COR-L47 (cell line): Measurements from ENCODE around the gene DNAJC7.

ENCODE experiments used
- DNase-seq: peaks from one replicate; lab custom pipeline; 2025; lab: John Stamatoyannopoulos, UW

DNAJC7 gene

DNA sequence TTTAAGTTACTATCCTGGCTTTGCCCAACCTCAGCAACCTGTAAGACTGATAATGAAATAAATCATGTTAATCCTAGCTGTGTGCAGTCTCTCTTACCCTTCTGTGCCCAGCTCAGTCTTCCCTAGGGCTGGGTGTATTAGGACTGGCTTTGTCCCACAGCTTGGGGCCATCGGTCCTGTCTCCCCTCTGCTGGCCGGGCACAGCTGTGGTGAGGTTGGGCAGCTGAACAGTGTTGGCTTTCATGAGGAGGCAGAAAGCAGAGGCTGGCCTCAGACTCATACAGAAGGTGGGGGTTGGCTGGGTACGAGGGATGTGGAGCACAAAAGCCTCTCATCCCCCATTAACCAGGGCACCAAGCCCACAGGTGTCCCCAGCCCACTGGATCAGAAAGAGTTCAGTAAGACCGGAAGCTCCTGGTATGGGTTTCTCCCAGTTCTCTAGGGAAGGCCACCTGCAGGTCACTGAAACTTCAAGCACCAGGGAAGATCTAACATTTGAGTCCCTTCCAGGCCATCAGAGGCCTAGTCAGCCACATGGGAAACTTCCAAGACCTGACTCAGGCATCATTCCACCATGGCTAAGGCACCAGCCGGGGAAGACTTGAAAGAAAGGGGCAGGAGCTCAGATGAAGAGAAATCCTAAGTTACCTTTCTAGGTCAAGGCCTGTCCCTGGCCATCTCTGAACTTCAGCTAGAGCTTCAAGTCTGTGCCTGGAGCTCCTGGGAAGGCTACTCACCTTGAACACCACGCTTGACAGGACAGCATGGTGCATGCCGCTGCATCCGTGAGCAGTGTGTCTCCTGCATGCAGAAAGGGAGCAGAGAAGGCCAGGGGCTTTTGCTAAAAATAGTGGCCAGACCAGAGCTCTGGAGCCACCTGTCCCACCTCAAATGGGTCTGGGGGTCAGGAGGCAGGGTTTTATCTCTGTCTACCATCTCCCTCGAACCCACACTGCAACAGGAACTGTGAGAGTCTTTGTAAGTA is 41.8 kb downstream of the DNAJC7 start:
- no peak for DNase-seq

DNA sequence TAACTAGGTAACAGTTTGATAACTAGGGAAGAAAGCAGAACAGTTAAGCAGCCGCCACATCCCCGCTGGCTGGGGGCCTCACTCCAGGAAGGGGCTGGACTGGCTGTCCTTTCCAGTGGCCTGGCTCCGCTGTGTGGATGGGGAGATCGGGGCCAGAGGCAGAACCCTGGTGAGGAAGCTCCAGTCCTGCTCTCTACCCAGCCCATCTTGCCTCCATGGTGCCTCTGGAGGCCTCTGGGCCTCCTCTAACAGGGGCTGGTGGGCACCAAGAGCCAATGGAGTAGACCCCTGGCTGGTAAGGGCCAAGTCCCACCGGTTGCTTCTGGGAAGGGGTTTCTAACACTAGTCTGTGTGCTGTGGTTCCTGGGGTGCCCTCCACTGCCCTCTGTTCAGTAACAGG is 42.6 kb downstream of the DNAJC7 start:
- no peak for DNase-seq

DNA sequence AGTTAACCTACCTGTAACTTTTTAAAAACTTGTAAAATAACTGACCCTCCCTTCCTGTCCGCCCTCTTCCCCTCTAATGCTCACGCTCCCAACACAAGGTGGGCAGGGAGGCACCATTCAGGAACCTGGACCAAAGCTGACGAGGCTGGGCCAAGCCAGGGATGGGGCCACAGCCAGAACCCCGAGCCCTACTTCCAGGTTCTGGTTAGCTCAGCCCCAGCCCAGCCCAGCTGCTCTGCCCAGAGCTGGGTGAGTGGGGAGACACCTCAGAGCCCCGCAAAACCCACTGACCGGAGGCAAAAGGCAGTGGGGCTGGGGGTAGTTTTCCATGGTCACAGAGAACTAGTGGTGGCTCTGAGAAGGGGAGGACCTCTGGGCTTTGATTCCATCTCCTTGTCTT is 43.2 kb downstream of the DNAJC7 start:
- DNase-seq, result no peak

DNA sequence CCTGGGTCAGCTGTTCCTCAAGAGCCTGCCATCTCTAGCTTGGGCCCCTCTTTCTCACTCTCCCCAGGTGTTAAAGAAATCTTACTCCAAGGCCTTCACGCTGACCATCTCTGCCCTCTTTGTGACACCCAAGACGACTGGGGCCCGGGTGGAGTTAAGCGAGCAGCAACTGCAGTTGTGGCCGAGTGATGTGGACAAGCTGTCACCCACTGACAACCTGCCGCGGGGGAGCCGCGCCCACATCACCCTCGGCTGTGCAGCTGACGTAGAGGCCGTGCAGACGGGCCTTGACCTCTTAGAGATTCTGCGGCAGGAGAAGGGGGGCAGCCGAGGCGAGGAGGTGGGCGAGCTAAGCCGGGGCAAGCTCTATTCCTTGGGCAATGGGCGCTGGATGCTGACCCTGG is 43.8 kb downstream of the DNAJC7 start:
- DNase-seq, result no peak

DNA sequence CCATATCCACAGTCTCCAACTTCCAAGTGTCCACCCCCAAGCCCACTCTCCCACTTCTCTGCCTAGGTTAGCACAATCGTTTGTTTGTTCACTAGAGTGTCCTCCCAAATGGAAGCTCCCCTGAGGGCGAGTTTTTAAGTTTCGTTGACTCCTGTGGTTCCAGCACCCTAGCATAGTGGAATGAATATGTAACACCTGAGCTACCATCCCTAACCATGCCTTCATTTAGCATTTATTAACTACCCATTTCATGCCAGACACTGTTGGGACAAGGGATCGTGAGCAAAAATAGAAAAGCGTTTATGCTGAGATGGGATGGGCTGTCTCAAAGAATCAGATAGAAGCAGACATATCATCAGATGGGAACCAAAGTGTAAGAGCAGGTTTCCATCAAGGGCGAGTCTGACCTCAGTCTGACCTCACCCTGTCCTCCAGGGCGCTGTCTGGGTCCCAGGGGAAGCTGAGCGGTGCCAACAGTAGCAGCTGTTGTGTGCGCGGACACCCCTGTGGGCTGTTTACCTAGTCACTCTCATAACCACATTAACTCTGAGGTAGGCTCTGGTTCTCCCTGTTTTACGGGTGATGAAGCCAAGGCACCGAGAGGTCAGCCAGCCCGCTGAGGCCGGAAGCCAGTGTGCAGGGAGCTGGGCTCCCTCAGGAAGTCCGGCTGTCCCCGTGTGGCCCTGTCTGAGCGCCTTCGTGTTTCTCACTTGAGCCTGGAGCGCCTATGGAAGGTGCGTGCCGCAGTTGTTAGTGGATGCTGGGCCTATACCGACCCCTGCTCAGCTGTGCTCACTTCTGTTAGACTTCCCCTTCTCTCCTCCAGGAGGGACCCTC is 44.5 kb downstream of the DNAJC7 start:
- no peak for DNase-seq

DNA sequence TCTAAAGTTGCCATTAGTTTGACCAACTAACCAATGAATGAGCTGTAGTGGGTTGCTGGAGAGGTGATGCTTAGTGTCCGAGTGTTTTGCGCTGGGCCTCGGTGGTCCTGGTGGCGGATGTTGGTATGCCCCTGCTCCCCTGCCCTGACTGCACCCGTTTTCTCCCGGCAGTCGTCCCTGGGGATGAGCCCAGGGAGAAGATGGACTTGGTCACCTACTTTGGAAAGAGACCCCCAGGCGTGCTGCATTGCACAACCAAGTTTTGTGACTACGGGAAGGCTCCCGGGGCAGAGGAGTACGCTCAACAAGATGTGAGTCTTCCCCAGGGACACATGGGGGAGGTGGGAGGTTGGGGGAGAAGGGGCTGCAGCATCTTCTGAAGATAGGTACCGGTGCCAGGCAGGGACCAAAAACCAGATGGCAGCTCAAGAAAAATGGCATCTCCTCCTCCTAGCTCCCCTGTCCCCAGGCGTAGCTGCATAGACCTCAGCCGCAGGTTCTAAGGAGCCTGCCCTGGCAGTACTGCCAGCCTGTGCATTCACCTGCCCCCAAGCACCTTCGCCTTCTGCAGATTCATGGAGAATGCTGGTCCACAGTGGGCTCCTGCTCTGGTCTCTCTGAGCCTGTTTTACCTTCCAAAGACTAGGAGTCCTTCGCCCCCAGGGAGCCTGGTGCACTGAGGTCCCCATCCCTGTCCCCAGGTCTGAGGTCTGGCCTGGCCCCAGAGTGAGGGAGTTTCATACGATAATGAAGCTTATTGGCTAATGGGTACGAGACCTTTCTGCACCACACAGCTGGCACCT is 45.3 kb downstream of the DNAJC7 start:
- no peak for DNase-seq

DNA sequence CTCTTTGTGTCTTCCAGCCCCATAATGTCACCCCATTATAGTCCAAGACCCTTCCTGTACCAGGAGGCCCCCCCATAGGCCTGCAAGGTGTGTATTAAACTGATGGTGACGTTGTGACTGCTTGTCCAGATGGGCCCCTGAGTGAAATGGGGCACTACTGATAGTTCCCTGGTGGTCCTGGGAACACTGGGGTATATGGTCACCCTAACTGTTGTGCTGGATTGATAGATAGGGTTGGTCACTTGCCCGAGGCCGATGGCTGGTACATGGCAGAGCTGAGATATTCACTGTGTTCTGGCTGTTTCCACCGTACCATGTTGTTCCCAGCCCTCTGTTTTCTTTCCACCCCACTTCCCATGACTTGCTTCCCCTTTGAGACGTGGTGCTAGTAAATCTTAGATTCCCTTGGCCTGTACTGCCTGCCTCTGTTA is 46.3 kb downstream of the DNAJC7 start:
- no peak for DNase-seq

DNA sequence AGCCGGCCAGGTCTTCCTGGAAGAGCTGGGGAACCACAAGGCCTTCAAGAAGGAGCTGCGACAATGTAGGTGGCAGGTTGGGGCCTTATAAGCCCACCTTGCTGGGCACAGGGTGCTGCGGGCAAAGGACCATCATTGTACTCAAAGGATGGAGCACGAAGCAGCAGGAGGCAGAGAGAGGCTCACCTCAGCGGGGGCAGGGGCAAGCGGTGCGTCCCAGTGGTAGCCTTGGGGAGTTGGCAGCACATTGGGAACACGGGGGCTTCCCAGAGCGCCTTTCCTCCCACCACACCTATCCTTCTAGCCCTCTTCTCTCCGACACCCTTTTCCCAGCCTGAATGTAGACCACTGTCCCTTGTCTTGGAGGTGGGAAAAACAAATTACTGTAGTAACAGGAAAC is 48.6 kb downstream of the DNAJC7 start:
- no peak for DNase-seq

DNA sequence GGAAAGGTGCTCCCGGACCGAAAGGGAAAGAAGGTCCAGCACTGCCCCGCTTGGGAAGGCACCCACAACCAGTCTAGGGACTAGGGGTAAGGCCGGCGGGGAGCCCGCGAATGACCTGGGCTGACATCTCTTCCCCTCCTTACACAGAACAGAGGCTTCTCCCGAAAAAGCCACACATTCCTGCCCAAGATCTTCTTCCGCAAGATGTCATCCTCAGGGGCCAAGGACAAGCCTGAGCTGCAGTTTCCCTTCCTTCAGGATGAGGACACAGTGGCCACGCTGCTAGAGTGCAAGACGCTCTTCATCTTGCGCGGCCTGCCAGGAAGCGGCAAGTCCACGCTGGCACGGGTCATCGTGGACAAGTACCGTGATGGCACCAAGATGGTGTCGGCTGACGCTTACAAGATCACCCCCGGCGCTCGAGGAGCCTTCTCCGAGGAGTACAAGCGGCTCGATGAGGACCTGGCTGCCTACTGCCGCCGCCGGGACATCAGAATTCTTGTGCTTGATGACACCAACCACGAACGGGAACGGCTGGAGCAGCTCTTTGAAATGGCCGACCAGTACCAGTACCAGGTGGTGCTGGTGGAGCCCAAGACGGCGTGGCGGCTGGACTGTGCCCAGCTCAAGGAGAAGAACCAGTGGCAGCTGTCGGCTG is 49.2 kb downstream of the DNAJC7 start:
- no peak for DNase-seq

DNA sequence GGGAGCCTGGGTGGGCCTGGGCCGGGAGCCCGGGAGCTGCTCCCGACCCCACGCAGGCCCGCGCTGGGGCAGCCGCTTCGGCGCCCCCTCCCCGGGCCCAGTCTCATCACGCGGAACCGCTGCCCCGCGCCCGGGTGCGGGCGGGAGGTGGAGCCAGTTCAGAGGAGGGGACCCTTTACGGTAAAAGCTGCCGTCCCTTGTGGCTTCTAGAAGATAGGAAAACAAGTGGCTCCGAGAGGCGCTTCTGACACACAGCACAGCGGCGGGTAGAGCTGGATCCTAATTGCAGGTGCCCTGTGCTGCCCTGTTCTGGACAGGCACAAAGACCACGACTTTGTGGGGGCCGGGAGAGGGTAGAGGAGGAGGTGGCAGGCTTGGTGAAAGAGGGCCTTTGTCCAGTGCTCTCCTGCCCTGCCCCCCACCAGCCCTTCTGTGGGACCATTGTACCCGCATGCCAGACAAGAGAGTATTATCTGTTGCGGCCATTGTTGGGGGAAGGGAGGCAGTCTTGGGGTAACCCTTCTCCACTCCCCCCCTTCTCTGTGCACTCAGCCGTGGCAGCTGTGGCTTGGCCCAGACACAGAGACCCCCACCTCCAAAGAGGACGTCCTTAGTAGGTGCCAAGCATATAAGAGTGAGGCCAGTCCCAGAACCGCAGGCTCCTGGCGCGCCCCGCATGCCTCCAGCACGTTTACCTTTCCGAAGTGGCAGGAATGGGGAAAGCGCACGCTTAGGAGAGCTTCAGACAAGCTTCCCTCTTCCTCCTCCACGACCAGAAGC is 49.9 kb downstream of the DNAJC7 start:
- no peak for DNase-seq

DNA sequence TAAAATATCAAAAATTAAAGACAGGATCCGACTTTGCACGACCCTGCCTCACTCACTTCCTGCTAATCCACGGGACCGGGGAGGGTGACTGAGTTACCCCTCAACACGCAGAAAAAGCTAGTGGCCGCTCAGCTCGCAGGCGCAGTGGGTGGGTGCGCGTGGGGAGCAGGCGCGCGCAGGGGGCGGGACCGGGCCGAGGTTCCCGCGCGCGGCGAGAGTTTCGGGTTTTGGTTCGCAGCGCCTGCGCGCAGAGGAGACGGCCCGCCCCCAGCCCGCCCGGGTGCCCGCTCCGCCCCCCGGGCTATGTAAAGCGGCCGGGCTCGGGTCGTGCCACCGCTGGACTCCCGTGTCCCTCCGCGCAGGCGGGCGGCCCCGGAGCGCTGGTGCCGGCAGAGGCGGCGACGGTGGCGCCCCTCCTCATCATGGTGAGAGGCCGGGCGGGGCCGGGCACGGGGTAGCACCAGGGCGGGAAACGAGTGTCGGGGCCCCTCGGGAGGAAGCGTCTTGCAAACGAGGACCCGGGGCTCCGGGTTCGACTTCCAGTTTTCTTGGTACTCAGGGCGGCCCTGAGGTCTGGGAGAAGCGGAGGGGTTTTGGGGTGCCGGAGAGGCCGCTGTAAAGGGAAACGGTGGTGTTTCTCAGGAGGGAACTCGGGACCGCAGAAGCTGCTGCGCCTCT is 50.6 kb downstream of the DNAJC7 start, which contains the start of gene CNP:
Gene CNP (plus strand): TSS at position 333 of the 678 bp plus-strand sequence. CDS start 90 bp downstream, at position 423.
- peak; percentile 93 for DNase-seq

DNA sequence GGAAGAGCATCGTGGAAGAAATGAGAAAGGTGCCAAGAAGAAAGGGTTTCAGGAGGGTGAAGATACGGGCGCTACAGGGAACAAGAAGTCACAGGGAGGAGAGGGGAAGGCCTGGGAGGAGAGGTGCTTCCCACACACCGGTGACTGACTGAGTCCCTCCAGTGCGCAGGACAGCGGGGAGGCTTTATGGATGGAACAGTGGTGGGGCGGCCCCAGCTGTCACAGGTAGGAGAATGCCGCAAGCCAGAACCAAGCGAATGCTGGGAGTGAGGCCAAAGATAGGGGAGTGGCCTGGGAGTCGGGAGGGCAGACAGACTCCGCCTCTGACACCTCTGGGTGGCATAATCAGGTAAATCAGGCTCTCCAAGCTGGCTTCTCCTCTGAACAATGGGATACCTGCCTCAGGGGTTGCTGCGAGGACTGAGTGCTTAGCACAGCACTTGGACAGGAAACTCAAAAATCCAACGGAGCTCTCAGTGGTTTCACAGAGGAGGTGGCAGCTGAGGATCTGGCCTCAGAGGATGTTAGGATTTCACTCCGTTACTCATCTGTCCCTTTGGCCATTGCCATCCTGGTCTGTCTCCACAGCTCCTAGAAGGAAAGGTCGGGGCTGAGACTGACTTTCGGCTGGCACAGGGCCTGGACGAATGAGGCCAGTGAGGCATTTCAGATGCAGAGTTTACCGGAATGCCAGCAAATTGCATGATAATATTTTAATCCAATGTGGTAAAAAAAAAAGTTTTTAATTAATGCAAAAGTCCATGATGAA is 51.4 kb downstream of the DNAJC7 start:
- DNase-seq, result peak; percentile 94

DNA sequence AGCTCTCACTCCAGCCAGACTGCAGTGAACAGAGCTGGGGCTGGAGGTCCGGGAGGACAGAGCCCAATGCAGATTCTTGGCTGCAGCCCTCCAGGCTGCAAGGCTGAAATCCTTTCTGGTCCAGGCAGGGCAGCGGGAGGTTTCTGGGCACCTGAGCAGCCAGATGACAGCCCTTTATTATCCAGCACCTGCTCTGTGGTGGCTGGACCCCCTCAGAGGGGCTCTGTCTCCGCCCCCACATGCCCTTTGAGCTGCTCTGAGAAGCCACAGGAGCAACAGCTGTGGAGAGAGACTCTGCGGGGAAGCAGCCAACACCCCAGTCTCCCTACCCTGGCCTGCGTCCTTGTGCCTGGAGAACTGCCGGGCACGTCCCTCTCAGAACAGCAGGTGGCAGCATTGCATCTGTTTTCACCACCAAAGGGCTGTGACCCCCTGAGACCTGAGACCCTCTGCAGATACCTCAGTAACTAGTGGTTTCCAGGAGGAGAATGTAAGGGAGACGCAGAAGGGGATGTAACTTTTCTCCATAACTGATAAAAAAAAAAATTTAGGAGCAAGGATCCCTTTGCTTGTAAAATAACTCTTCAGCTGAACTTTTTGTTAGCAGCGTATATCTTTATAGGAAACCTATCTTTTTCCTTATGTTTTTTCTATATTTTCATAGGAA is 54.3 kb downstream of the DNAJC7 start:
- DNase-seq, result peak; percentile 87

DNA sequence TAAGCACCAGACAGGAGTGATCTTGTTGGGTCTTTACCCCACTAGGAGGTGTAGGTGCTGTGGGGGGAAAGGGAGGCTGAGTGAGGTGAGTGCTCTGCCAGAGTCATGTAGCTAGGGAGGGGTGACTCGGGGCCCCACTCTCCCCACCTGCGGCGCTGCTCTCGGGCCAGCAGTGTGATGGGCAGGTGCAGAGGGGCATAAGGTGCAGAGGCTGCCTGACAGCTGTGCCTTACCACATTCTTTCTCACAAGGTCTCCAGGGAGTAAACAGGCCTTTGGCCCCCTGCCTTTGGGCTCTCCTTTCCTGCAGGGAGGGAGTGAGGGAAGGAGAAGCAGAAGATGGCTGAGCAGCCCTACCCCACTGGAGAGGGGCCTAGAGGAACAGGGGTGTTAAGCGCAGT is 55.1 kb downstream of the DNAJC7 start:
- no peak for DNase-seq

DNA sequence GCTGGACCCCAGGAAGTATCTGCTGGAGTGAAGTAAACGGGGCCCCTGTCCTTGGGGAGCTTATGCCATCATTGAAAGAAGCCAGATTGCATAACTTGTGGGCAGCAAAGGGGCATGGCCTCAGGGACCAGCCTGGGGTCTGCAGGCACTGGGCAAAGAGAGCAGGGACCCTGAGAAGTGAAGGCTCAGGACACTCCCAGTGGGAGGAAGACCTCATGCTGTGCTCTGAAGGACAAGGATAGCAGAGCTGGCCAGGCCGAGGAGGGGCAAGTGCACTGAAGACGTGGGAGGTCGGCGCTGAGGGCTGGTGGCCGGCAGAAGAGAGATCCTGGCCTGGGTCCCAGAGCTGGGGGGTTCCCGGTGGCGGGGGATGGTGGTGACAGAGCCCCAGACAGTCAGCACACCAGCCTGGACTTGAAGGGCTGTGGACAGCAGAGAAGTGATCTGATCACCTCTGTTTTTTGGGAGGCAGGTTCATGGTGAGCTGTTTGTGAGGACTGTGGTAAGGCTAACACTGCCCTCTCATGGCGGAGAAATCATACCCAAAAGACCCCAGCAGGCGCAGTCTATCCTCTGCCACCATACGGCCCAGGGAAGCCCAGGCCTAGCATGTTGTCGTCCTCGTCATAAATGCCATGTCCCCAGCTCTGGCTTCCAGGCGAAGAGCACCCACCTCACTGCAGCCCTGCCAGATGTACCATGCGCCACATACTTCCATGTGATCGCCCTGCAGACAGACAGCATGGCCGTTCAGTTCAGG is 57.7 kb downstream of the DNAJC7 start:
- DNase-seq, result peak; percentile 14

DNA sequence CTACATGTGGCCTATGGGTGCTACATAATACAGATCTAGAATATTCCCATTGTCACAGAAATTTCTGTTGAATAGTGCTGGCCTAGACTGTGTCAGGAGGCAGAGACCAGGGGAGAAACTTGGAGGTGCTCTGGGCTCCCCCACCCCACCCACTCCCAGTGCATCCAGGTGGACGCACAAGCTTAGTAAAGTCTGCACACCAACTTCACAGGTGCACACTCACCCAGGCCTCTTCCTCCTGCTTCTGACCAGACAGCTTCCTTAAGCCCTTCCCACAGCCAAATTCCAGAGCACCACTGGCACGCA is 58.3 kb downstream of the DNAJC7 start:
- DNase-seq, result no peak

DNA sequence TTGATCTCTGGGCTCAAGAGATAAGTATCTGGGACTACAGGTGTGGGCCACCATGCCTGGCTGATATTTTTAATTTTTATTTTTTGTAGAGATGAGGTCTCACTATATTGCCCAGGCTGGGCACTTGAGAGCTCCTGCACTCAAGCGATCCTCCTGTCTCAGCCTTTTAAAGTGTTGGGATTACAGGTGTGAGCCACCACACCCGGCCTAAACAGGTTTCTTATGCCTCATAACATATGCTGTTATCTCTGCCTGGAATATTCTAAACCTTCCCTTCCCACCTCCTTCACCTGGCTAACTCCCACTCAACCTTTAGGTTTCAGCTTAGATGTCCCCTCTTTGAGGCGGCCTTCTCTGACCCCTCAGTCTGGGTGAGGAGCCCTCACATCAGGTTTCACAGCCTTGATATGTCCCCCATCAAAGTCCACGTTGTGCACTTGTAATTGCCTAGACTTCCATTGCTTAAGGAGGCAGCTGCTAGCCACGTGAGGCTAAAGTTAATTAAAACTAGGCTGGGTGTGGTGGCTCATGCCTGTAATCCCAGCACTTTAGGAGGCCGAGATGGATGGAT is 59.3 kb downstream of the DNAJC7 start:
- no peak for DNase-seq
